GM18909 (cell line): ENCODE data around the gene LHFPL5.

Experiments
- ATAC-seq: cut with Tn5 transposase; IDR thresholded peaks from one replicate; pipeline ENCODE4 v1.9.1; 2021; ENCODE audit warnings: mild to moderate bottlenecking; ENCODE audit not compliant: unreplicated experiment, poor library complexity

LHFPL5 gene

GRCh38 chr6:35804996-35805736 is at the start of gene LHFPL5:
Gene LHFPL5, plus strand, starts transcription at chr6:35805352. Its CDS starts 319 bp downstream, at chr6:35805671.
- no peak for ATAC-seq

DNA sequence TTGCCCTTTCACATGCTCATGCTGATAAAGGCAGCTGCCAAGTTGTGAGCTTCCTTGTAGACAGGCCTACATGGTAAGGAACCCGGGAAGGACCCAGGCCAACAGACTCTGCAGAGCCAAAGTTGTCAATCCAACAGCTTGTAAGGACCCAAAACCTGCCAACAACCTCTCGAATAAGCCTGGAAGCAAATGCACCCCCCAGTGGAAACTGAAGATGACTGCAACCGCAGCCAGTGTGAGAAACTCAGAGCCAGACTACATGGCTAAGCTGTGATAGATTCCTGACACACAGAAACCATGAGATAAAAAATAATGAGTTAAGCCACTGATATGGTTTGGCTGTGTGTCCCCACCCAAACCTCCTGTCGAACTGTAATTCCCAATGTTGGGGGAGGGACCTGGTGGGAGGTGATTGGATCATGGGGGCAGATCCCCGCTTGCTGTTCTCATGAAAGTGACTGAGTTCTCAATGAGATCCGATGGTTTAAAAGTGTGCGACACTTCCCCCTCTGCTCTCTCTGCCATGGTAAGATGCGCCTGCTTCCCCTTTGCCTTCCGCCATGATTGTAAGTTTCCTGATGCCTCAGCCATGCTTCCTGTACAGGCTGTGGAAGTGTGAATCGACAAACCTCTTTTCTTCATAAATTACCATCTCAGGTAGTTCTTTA is 47.6 kb upstream of the LHFPL5 start:
- ATAC-seq, result no peak

- ATAC-seq, result no peak
Observed at GRCh38 chr6:35759426-35759825, 45.7 kb upstream of the LHFPL5 start.

- no peak for ATAC-seq
Observed at GRCh38 chr6:35765739-35766138, 39.4 kb upstream of the LHFPL5 start.

DNA sequence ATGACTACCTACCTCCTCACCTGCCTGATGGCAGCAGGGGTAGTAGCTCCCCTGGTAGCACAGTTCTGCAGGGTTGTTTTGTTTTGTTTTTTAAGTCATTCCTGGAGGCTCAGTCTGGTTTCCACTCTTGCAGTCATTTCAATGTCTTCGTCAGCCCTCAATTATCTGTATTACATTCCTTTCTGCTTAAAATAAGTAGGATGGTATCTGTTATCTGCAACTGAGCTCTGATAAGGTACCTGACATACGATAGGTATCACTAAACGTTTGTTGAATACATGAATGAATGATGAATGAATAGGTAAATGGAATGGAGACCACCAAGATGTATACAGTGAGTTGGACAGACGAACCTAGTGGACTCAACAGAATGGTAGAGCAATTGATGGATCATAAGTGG is 35.9 kb upstream of the LHFPL5 start:
- ATAC-seq, result no peak

GRCh38 chr6:35771343-35771627 is 33.9 kb upstream of the LHFPL5 start:
- no peak for ATAC-seq

DNA sequence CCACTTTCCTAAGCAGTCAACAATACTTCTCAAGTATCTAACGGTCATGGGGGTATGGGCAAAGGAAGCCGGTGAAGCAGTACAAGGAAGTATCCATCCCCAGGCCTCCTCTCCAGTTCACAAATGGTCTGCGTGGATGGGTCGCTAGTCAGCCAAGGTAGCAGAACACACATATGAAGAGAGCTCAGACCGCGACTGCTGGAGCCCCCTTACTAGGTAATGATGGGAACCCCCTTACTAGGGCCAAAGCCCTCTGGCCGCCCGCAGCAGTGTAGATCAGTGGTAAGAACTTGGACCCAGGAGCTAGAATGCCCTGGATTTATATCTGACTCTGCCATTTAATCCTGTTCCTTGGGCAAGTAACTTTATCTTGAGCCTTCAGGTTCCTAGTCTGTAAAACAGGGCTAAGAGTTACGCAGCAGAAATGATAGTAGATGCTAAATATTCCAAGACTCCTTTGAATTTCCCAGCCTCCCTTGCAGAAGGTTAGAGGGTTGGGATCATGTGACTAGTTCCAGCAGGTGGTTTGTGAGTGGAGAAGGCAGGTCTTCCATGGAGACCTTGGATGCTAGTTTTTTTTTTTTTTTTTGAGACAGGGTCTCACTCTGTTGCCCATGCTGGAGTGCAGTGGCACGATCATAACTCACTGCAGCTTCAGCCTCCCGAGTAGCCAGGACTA is 30.9 kb upstream of the LHFPL5 start:
- ATAC-seq, result no peak

- ATAC-seq, result no peak
Observed at GRCh38 chr6:35775031-35775430, 30.1 kb upstream of the LHFPL5 start.

DNA sequence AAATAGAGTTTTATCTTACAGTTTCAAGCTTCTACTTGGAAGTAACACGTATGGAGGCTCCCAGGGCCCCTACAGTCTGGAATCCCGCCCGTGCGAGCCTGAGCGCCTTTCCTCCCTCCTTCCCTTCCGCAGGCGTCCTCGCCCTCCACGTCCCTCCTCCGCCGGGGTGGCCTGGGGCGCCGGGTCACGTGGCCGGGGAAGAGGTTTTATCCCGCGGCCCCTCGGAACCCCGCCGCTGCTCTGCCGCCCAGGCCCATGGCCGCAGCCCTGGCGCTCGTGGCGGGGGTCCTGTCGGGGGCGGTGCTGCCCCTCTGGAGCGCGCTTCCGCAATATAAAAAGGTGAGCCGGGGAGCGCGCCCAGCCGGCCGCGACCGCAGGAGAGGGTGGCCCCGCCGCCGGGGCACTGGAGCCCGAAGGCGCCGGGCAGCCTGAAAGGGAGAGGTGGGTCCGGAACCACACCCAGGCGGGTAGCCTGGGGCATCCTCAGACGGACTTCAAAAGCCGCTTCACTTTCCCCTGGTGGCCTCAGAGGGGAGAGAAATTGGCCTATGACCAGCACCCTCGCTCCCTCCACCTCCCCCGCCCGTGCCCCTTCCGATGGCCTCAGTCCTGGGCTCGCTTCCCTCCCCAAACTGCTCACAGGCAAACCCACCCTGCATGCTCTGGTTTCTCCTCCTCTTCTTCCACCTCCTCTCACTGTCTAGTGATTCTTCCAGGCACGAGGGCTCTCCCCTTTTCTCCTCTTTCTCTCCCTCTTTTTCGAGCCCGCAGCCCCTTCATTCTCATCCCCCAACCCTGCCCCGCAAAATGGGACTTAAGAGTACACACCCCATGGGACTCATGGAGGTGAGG is 28.6 kb upstream of the LHFPL5 start, which contains the start of gene CLPSL2:
Gene CLPSL2 (plus strand): TSS at position 235 of the 852 bp plus-strand sequence. CDS start 21 bp downstream, at position 256.
- ATAC-seq, result no peak

DNA sequence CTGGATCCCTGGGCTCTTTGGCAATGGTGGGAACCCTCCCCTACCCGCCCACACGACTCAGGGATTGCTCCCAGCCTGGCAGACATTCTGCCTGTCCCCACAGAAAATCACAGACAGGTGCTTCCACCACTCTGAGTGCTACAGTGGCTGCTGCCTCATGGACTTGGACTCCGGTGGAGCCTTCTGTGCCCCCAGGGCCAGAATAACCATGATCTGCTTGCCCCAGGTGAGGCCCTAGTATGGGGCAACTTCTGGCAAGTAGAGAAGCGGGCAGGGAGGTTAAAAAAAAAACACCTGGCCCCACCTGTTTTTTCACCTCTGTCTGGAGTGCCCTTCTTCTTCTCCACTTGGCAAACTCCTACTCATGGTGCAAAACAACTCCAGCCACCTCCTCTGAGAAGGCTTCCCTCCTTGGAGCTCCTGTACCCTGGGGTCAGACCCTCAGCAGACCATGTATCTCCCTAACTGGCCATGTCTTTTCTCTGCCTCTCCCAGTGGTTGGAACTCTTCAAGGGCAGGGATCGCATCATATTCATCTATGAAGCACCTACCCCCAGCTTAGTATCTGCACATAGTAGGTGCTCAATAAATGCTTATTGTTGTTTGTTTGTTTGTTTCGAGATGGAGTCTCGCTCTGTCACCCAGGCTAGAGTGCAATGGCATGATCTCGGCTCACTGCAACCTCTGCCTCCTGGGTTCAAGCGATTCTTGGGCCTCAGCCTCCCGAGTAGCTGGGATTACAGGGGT is 27.6 kb upstream of the LHFPL5 start:
- no peak for ATAC-seq

DNA sequence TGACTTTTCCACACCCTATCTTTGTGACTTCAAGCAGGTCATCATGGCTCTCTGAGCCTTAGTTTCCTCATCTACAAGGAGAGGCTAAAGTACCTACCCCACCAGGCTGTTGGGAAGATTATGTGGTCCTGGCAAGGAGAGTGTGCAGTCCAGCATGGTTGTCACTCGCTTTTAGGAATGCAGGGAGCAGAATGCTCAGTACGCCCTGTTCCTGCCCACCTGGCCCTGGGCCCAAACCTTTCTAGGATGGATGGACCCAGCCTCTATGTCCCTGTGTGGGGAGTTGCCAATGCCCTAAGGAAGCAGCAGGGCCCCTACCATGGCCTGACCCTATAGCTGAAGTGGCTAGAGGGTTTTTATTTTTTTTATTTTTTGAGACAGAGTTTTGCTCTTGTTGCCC is 26.7 kb upstream of the LHFPL5 start:
- ATAC-seq, result no peak

DNA sequence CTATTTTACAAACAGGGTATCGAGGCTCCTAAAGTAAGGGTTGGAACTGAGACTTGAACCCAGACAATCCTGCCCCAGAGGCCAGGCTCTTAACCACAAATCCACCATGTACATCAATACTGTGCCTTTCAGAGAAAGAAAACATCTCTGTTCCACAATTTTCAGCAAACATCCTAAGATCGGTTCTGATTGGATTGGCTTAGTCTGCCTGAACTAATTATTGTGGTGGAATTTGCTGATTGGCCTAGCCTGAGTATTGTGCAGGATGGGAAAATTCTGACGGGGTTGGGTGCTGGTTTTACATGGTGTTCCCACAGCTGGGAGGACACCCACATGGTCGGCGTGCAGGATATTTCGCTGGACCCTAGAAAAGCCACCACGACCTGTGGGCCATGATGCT is 24.4 kb upstream of the LHFPL5 start, which contains the start of gene CLPSL1:
Gene CLPSL1 (plus strand): TSS at position 301 of the 400 bp plus-strand sequence. CDS start 92 bp downstream, at position 393.
- ATAC-seq, result no peak

DNA sequence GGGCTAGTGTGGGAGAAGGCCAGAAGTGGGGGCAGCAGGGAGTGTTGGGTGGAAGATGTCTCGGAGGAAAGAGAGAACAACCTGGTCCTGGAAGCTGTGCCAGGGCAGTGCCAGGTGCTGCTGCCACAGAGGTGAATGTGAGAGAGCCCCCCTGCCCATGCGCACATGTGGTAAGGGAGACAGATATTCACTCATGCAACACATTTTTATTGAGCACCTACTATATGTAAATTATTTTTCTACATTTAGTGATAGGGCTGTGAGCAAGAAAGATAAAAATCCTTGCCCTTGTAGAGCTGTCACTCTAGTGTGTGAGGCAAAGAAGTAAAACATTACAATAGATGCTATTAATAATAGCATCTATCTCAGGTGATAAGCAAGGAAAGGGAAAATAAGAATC is 23.9 kb upstream of the LHFPL5 start:
- no peak for ATAC-seq

DNA sequence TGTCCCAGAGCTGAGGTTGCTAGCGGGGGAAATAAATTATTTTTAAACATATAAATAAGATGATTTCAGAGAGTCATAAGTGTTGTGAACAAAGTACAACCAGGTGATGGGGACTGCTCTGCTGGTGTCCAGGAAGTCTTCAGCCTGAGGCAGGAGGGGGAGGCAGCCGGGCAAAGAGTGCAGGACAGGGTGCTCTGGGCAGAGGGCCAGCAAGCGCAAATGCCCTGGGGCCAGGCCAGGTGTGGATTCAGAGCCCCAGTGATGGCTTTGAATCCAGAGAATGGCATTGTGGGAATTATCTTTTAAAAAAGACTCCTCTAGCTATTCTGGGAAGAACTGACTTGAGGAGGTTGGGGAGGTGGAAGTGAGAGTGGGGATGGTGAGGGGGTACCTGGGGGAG is 22.7 kb upstream of the LHFPL5 start:
- no peak for ATAC-seq

DNA sequence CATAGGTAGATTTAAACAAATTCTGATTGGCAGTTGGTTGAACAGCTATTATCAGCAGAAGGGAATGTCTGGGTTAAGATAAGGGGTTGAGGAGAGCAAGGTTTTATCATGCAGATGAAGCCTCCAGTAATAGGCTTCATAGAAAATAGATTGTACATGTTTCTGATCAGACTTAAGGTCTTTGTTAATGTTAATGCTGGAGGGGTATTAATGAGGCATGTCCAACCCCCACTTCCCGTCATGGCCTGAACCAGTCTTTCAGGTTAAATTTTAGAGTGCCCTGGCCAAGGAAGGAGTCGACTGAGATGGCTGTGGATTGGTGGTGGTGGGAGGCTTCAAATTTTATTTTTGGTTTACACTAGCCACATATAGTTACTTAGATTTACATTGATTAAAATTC is 21.0 kb upstream of the LHFPL5 start:
- ATAC-seq, result no peak

DNA sequence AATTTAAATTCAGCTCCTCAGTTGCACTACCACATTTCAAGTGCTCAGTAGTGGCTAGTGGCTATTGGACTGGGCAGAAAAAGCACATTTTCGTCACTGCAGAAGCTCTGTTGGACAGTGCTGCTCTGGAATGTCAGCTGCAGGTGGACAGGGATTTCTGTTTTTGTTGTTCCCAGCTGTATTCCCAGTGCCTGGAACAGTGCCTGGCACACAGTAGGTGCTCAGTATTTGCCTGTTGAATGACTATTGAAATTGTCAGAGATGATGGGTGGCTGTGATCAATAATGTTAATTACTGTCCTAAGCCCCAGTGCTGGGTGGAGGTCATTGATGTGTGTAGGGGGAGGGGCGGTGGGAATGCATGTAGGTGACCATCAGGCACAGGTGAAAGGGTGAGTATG is 18.9 kb upstream of the LHFPL5 start:
- no peak for ATAC-seq

DNA sequence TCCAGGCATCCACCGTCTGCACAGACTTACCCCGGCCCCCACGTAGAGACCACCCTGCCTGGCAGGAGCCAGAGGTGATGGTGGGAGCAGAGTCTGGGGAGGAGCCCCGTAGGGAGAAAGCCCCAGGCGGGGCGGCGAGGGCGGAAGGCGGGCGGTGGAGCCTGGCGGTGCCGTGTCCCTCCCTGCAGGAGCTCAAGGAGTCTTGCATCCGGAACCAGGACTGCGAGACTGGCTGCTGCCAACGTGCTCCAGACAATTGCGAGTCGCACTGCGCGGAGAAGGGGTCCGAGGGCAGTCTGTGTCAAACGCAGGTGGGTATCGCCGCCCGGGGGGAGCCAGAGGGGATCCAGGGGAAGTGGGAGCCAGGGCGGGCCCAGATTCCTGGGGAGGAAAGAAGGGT is 18.3 kb upstream of the LHFPL5 start:
- no peak for ATAC-seq

- ATAC-seq, result no peak
Observed at GRCh38 chr6:35787266-35788218, 17.6 kb upstream of the LHFPL5 start.
